HG03175 (cell line): ENCODE data around the gene NRXN3.
"Not testable (repeated sequence)": the region's sequence is repeated elsewhere in the genome, so short reads cannot be mapped to it uniquely, and the experiment has no call there.

Source experiments
- ATAC-seq: cut with Tn5 transposase; IDR thresholded peaks from one replicate; pipeline ENCODE4 v1.9.1; 2021; ENCODE audit warnings: mild to moderate bottlenecking, moderate library complexity; ENCODE audit not compliant: unreplicated experiment

NRXN3 gene

GRCh38 chr14:78469947-78470346 lies 299.8 kb downstream of the NRXN3 start:
- ATAC-seq = no peak

- ATAC-seq = no peak
Measured at GRCh38 chr14:78479127-78479780, 309.1 kb downstream of the NRXN3 start.

- no peak for ATAC-seq
Measured at GRCh38 chr14:78484028-78484427, 313.9 kb downstream of the NRXN3 start.

DNA sequence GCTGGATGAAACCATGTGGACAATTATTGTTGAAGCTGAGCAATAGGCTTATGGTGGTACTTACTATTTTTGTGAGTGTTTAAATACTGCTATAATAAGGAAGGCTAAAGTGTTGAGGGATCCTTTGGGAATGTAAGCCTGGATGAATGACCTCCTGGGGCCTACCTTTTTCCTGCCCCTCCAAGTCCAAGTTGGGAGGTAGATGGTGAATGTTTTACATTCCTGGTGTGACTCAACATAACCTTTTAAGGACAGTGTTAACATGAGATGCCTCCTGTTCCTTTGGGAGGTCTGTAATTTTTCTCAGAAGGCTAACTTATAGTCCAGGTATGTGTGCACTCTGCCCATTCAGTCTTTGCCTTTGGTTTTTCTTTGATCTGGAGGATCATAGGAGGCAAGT lies 315.9 kb downstream of the NRXN3 start:
- no peak for ATAC-seq

DNA sequence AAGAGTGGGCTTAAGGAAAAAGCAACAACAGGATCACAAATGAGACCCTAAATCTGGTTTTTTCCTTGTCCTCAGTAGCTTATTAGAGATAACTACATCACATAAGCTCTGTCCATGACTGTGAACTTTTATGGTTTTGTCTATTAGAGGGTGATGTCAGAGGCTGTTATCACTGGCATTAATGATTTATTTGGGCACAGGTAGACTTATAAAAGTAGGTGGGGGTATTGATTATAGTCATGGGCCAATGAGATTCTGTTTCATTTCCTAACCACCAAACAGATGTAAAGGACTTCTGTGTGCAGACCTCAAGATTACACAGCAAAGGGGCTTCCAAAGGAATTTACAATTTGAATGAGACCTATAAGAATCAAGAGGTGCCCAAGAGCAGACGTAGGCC lies 316.4 kb downstream of the NRXN3 start:
- ATAC-seq = no peak

DNA sequence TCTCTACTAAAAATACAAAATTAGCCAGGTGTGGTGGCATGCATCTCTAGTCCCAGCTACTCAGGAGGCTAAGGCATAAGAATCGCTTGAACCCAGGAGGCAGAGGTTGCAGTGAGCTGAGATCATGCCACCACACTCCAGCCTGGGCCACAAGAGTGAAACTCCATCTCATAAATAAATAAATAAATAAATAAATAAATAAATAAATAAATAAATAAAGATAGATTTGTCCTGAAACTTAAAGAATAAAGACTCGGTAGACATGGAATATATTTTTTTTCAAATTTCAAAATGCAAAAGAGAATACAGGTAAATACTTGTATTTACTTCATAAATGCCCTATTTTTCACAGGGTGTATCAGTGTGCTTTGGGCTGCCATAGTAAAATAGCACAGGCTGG lies 317.4 kb downstream of the NRXN3 start:
- ATAC-seq = not testable (repeated sequence)

- ATAC-seq = no peak
Measured at GRCh38 chr14:78488938-78489337, 318.8 kb downstream of the NRXN3 start.

DNA sequence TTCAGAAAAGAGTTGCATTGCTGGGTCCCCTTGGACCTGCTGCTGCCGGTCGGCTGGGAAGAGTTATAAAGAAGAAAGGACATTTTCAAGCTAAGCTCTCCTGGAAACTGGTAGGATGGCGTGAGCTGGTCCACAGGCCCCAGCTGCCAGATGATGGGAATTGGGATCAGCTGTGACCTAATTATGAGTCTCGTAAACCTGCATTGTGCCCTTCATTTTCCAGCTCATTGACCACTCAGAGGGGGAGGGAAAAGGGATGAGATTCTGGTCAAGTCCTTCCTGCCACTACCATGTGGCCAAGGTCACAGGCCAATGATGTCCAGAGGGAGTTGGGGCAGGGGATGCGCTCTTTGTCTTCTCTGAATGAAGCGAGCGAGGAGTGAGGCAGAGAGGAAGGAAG lies 320.9 kb downstream of the NRXN3 start:
- ATAC-seq = no peak

- ATAC-seq = no peak
Measured at GRCh38 chr14:78498062-78498595, 328.0 kb downstream of the NRXN3 start.

- no peak for ATAC-seq
Measured at GRCh38 chr14:78501909-78502308, 331.7 kb downstream of the NRXN3 start.

DNA sequence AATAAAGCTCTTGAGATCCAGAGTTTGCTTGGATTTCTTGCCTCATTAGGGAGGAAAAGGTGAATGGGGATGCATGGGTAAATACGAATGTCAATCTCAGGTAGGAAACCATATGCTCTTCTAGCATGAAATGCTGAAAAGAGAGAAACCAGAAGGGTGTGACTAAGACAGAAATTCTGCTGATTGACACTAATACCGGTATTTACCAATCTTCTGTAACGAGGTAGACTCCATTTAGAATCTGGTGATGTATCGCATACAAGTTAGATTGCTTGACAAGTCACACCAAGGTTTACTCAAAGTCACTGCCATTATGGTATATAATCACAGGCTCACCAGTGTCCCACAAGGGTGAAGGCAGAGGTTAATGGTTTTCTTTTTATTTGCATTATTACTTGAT lies 337.9 kb downstream of the NRXN3 start:
- no peak for ATAC-seq

DNA sequence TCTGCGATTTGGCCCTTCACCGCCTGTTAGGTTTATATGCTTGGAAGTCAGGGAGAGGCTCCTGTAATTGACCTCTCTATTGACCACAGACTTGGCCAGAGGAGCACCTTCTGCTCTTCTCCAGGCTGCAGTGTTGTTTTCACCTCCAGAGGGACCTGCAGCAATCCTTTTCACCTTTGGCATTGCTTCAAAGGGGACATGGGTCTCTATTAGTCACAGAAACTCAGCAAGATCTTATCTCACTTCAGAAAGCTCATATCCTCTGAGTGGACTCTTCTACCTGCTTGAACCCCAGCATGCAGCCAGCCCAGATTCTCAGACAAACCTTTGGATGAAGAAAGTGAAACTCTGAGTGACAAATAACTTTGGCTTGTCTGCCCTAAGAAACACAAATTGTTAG lies 339.3 kb downstream of the NRXN3 start:
- no peak for ATAC-seq

DNA sequence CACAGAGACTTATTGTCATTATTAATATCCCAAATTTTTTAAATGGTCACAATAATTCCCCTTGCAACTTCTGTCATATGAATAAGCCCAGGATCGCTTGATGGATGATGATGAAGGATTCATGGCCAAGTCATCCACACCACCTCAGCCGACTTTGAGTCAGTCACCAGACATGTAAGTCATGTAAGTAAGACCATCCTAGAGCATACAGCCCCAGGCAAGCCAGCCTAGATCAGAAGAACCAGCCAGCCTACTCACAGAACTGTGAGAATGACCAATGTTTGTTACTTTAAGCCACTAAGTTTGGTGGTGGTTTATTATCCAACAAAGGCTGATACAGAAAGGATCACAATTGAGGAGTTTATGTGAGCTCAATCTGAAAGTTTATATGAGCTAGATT lies 341.8 kb downstream of the NRXN3 start:
- no peak for ATAC-seq

DNA sequence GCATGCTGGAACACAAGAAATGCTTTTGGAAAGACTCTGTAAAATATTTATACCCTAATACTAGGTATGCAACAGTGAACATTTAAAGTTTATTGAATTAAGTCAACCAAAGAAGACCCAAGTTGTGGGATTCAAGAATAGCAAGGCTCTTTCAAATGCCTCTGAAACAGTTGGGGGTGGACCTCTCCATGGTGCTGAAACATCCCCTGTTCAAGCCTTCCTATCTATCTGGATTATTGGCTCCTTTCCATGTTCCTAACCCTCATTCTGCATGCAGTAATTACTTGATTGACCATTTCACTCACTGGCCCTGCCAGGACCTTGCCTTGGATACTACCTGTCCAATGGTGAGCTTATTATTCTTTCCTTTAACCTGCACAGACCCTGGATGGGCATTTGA lies 349.7 kb downstream of the NRXN3 start:
- ATAC-seq = no peak

DNA sequence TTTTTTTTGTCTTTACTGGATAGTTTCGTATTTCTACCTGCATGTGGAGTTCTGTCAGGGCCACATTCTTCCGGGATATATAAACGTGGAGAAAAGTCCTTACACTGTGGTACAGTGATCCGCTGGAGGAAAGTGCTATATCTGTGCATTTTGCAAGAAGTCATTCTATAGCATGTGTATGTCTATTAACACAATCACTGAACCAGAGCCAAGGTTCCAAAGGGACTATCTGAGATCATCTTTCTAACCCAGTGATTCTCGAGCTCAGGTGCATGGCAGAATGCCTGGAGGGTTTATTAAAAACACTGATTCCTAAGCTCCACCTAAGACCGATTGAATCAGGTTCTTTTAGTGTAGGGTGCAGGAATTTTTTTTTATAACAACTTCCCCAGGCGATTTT lies 354.0 kb downstream of the NRXN3 start:
- no peak for ATAC-seq

- ATAC-seq = no peak
Measured at GRCh38 chr14:78524766-78525165, 354.6 kb downstream of the NRXN3 start.

DNA sequence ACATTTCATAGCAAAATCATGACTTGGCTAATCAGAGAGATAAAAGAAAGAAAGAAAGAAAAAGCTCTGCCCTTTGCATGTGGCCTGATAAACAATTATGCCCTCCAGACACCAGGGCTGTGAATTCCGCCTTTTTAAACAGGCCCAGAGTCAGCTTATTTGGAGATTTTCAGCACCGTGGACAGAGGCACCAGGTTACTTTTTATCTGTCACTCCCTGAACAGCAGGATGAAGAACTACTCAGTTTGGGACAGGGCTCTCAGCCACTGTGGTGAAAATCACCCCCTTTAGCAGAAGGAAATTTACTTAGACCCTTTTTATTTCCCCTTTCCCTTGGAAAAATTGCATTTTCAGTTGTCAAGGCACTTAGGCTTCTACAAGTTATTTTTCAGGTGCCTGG lies 359.9 kb downstream of the NRXN3 start:
- no peak for ATAC-seq

DNA sequence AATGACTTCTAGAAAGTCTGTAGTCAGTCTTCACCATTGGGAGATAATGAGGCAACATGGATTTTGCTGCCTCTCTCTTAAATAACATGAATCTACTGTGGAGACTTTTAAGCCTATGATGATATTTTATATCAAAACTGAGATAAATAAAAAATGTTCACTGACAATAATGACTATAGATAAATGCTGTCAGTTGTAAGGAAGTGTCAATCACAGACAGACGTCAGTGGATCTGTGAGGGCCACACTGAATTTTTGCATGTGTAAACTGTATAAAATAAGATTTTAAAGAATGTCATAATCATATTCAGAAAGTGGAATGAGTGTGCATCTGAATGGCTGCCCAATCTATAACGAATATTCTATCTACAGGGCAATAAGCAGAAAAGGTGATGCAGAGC lies 364.0 kb downstream of the NRXN3 start:
- ATAC-seq = no peak

DNA sequence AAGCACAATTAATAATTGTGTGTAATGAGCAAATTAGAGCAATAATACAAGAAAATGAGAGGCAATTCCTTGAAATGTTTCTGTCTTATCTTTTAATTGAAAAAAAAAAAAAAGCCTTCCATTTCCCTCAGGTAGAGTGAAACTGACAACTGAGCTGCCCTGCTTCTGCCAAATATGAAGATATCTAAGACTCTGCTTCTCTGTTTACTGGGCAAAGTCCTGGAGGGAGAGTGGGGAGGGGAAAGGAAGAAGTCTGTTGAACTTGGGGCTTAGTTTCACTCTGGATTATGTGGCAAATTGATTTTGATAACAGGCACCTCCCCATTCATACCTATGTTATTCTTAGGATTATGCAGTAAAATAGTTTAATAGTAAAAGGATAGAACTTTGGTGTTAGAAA lies 364.9 kb downstream of the NRXN3 start:
- ATAC-seq = no peak

- not testable (repeated sequence) for ATAC-seq
Measured at GRCh38 chr14:78541788-78542187, 371.6 kb downstream of the NRXN3 start.

GRCh38 chr14:78543433-78543832 lies 373.3 kb downstream of the NRXN3 start:
- no peak for ATAC-seq

- ATAC-seq = no peak
Measured at GRCh38 chr14:78561074-78561473, 390.9 kb downstream of the NRXN3 start.
